Epithelial cell of esophagus (primary cell): Measurements from ENCODE around the gene LRMDA.
"Not testable (repeated sequence)": the region's sequence is repeated elsewhere in the genome, so short reads cannot be mapped to it uniquely, and the experiment has no call there.

ENCODE experiments used
- DNase-seq: peaks from one replicate; pipeline ENCODE4 v3.0.0; 2010; ENCODE audit warnings: low read depth
- H3K4me3 ChIP-seq: 2 replicates; pipeline ENCODE4 v1.5.1; 2011; ENCODE audit warnings: mild to moderate bottlenecking, low read length, control low read depth
- TF ChIP-seq, protein P1 (sequence below): IDR thresholded peaks from 2 replicates; pipeline ENCODE4 v1.5.1; 2011; ENCODE audit warnings: low read depth, mild to moderate bottlenecking, low read length, control low read depth, inconsistent platforms; ENCODE audit not compliant: insufficient read depth; ENCODE audit errors: missing control alignments

LRMDA gene

DNA sequence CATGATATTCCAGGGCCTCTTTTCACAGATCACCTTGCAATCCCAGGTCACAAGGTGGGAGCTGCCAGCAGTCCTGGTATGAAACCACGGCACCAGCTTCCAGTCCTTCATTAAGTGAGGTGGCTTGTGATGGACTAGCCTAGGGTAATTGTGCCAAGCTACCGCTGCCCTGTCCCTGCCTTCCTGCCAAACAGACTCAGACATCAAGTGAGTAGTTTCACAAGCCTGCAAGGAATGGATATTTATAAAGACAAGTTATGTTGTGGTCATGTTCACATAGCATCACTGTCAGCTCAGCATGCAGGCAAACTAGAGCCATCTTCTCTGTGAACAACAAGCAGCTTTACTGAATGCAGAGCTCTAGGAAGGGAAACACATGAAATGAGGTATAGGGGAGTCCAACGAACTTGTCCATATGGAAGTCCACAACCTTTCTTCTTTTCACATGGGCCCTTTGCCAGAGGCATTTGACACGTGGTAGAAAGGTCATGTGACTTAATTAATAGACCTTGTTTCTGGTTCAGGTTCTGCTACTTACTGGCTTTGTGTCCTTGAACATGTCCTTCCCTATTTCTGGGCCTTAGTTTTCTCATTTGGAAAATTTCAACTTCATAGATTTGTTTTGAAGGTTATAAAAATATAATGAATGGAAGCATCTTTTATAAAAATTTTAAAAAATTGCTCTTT lies 1145.0 kb downstream of the LRMDA start:
- DNase-seq: no peak
- no peak overlapping the region for H3K4me3 ChIP-seq
- TF ChIP-seq, protein P1, sequence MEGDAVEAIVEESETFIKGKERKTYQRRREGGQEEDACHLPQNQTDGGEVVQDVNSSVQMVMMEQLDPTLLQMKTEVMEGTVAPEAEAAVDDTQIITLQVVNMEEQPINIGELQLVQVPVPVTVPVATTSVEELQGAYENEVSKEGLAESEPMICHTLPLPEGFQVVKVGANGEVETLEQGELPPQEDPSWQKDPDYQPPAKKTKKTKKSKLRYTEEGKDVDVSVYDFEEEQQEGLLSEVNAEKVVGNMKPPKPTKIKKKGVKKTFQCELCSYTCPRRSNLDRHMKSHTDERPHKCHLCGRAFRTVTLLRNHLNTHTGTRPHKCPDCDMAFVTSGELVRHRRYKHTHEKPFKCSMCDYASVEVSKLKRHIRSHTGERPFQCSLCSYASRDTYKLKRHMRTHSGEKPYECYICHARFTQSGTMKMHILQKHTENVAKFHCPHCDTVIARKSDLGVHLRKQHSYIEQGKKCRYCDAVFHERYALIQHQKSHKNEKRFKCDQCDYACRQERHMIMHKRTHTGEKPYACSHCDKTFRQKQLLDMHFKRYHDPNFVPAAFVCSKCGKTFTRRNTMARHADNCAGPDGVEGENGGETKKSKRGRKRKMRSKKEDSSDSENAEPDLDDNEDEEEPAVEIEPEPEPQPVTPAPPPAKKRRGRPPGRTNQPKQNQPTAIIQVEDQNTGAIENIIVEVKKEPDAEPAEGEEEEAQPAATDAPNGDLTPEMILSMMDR: no peak

DNA sequence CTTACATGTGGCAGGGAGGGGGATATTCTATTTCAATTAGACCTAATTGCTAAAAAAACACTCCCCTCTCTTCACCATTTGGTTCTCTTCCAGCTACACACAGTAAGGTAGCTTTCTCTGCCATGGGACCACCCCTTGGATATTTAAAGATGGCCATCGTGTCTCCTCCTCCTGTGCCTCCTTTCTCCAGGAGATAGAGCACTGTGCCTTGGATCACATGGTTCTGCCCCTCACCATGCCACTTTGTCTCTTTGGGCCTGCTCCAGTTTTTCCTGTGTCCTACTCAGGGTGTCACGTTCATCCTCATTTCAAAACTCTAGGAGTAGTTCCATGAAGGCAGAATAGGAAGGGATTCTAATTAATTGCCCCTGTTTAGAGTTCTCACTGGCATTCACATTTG lies 1146.0 kb downstream of the LRMDA start:
- DNase-seq: no peak
- TF ChIP-seq, protein P1: no peak
- no peak overlapping the region for H3K4me3 ChIP-seq

DNA sequence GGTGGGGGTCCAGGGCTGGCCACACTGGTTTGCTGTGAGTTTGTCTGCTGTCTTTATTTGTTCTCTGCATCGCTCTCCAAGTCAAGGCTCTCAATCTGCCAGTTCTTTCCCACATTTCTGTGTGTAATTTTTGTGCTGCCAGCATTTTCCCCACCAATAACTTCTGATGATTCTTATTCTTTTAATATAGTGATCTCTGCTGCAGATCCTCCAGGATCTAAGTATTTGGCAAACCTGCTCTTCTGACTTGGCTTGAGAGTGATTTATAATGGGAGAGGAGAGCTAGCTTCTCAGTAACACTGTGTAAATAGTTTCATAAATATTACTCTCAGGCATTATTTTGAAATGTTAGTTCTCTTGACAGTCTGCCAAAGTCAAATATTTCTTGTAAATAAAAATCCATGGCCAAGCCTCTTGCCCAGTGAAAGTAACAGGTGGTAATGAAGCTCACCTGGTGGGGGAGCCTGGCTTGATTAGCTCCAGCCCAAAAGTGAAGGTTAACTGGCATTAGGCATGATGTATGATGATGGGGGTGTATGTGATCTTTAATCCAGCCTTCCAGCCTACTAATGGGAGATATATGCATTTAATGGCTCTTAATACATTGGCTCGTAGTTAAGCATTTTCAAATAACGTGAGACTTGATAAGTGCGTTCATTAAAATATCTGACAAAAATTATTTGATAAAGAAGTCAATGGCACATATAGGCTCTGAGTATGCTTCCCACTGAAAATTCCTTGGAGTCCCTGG lies 1150.3 kb downstream of the LRMDA start:
- no peak for DNase-seq
- H3K4me3 ChIP-seq: no peak overlapping the region
- TF ChIP-seq, protein P1: no peak

DNA sequence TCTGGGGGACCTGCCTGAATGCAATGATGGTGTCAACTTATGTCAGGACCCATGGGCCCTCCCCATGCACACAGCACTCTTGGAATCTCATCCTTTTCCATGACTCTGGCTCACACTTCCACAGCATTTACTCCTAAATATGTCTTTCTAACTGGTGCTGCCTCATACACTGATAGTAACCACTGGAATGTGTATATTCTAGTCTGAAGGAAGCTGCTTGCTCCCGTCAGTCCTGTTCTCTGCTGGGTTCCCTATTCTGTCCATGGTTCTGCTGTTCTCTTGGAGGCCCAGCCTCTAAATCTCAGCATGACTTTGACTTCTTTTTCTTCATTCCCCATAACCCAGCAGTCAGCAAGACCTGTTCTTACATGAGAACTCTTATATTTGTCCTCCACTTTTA lies 1151.1 kb downstream of the LRMDA start:
- peak; percentile 9 for DNase-seq
- no peak overlapping the region for H3K4me3 ChIP-seq
- TF ChIP-seq, protein P1: no peak

DNA sequence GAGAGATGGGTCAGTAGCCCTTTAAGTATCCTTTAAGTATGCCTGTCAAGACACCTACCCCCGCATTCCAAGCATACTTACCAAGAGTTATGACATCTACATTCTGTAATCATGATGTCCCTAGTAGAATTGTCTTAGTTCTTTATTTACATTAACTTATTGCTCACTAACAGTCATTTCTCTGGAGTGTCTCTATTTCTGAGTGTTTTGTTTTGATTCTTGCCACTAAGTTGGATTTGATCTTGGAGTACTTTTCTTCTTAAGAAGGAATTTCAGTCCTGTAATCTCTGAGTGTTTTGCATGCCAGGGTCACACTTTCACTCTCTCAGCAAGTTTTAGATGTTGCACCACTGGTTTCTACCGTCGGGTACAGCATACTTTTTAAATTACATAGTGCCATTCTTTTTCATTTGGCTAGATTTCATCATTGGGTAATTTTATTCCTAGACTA lies 1152.3 kb downstream of the LRMDA start:
- peak; percentile 91 for DNase-seq
- TF ChIP-seq, protein P1: no peak
- H3K4me3 ChIP-seq: no peak overlapping the region

DNA sequence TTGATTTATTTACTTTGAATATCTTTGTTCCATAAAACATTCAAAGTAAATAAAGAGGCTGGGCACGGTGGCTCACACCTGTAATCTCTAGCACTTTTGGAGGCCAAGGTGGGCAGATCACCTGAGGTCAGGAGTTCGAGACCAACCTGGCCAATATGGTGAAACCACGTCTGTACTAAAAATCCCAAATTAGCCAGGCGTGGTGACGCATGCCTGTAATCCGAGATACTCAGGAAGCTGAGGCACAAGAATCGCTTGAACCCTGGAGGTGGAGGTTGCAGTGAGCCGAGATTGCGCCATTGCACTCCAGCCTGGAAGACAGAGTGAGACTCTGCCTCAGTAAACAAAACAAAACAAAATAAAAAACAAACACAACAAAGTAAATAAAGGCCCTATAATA lies 1153.0 kb downstream of the LRMDA start:
- not testable (repeated sequence) for H3K4me3 ChIP-seq
- peak; percentile 37 for DNase-seq
